Panc1 (cell line): ENCODE measurements around the gene FADS2. TPM values are rescaled to one million over a fixed set of nuclear protein-coding genes. Genes with fewer than 3 reads are reported as not detected.

Experiments
- ATAC-seq: fragments of 200-7000 bp; cut with Tn5 transposase; 2 replicates; pipeline ENCODE4 v1.9.1; 2020; ENCODE audit warnings: mild to moderate bottlenecking, moderate library complexity
- BruUV-seq: library from RNA; stranded (reverse); fragments of 400-500 nt; replicated peaks from 2 replicates; lab custom pipeline; 2021; lab: Mats Ljungman, UMichigan
- CTCF ChIA-PET: fragments of 300-600 bp; sonication (Branson Sonifier 250); formaldehyde crosslinking; loops from one replicate; lab custom pipeline; 2022; ENCODE audit warnings: antibody characterized with exemption; lab: Charles Lee
- POLR2A ChIA-PET: fragments of 300-600 bp; sonication (Branson Sonifier 250); formaldehyde crosslinking; loops from one replicate; lab custom pipeline; 2022; ENCODE audit warnings: antibody characterized with exemption; lab: Charles Lee
- DNase-seq: peaks from one replicate; pipeline ENCODE4 v3.0.0-alpha.2; 2010; ENCODE audit warnings: low read depth, low spot score
- H3K27ac ChIP-seq: 2 replicates; pipeline ENCODE4 v1.5.1; 2011; ENCODE audit warnings: mild to moderate bottlenecking, low read length, inconsistent platforms
- H3K27me3 ChIP-seq: fragments of 200-500 bp; sonication (Bioruptor generic); 2 replicates; pipeline ENCODE4 v1.6.0; 2014; ENCODE audit warnings: low read length, inconsistent platforms; ENCODE audit not compliant: control insufficient read depth, insufficient read depth
- H3K36me3 ChIP-seq: fragments of 200-500 bp; sonication (Bioruptor generic); 2 replicates; pipeline ENCODE4 v1.5.1; 2014; ENCODE audit warnings: inconsistent platforms, mild to moderate bottlenecking, low read length, moderate library complexity; ENCODE audit not compliant: control insufficient read depth, insufficient read depth
- H3K4me1 ChIP-seq: 2 replicates; pipeline ENCODE4 v1.5.1; 2011; ENCODE audit warnings: inconsistent platforms, mild to moderate bottlenecking, low read length, moderate library complexity; ENCODE audit not compliant: control insufficient read depth, insufficient read depth
- H3K4me3 ChIP-seq, 2 experiments: 2 replicates each; pipeline ENCODE4 v1.5.1; 2011 to 2012; ENCODE audit warnings: low read depth in 2 of 2, low read length in 2 of 2, mild to moderate bottlenecking in 2 of 2, inconsistent platforms in 1 of 2, moderate library complexity in 1 of 2
- H3K9me3 ChIP-seq: fragments of 200-500 bp; sonication (Bioruptor generic); 2 replicates; pipeline ENCODE4 v1.5.1; 2014; ENCODE audit warnings: low read depth, mild to moderate bottlenecking, inconsistent platforms, low read length, moderate library complexity; ENCODE audit not compliant: control insufficient read depth, insufficient read depth
- CTCF ChIP-seq: fragments of 450-650 bp; IDR thresholded peaks from 2 replicates; pipeline ENCODE4 v1.5.1; 2017; ENCODE audit warnings: mild to moderate bottlenecking
- POLR2AphosphoS5 ChIP-seq: IDR thresholded peaks from 2 replicates; pipeline ENCODE4 v1.6.1; 2012; ENCODE audit warnings: mild to moderate bottlenecking, low read depth, low read length, moderate library complexity
- REST ChIP-seq, 2 experiments: IDR thresholded peaks; 2 replicates each; pipeline ENCODE4 v1.6.1; 2011 to 2012; ENCODE audit warnings: low read depth in 2 of 2, control low read depth in 1 of 2, low read length in 1 of 2, mild to moderate bottlenecking in 1 of 2, moderate library complexity in 1 of 2; ENCODE audit not compliant: insufficient read depth in 1 of 2
- SIN3A ChIP-seq: IDR thresholded peaks from 2 replicates; pipeline ENCODE4 v1.6.1; 2012; ENCODE audit warnings: low read depth, mild to moderate bottlenecking, low read length, moderate library complexity, borderline replicate concordance; ENCODE audit not compliant: insufficient read depth
- TCF7L2 ChIP-seq: IDR thresholded peaks from 2 replicates; pipeline ENCODE4 v1.6.1; 2011; ENCODE audit warnings: mild to moderate bottlenecking, low read depth, low read length, inconsistent platforms
- in situ Hi-C: cut with HindIII; loops from 2 replicates; pipeline ENCODE4 v1.10.0; 2016; ENCODE audit warnings: low sequenced_read_pairs, low pct_unique_long_range_greater_than_20kb
- intact Hi-C: fragments of 100-400 bp; cut with micrococcal nuclease; formaldehyde crosslinking; loops from one replicate; pipeline ENCODE4 v1.10.0; 2022; ENCODE audit not compliant: unreplicated experiment
- total RNA-seq: library from RNA; stranded (reverse); gene quantifications from one replicate; pipeline ENCODE4 v1.2.1, GENCODE V29; 2021; ENCODE audit not compliant: unreplicated experiment

The FADS2 gene
- total RNA-seq, 1 experiment from 2014 or later, result 679 TPM

DNA sequence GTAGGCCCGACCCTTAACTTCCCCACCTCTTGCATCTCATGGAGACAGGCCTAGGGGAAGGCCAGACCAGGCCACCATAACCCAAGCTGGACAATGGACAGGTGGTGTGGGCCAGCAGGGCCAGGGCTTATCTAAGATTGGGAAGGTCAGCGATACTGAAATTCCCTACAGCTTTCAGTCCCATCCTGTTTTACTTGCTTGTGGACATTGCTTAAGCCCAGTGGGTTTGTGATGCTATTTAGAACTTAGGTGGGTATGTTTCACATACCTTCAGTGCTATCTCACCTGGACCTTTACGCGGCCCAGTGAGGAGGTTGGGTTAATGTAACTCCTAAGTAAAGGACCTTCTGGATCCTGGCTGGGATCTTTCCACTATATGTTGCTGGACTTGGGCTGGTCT is 1.7 kb downstream of the FADS2 start:
- BruUV-seq, result no TSS peak
- no peak for ATAC-seq
- Histone ChIP-seq H3K4me1 (peaks cover 52% of the 10 kb centered on the region), H3K9me3 (no peaks in the 10 kb centered on the region), H3K27ac (peak overlapping the region; percentile 92), H3K36me3 (no peaks in the 10 kb centered on the region), H3K4me3 (peak overlapping the region; percentile 81 to 82), H3K27me3 (no peaks in the 10 kb centered on the region)
- CTCF ChIA-PET, result no interaction called here
- POLR2A ChIA-PET, result interaction anchor here (0.8 kb wide), 1 partner anchor 14 kb away, joined by 3 read pairs; no protein-coding TSS in a partner anchor
- no peak for DNase-seq
- intact Hi-C loops (no loop called here), in situ Hi-C loops (no loop called here)
- TF ChIP-seq SIN3A (no peak), TCF7L2 (no peak), CTCF (no peak), REST (IDR thresholded peaks at IDR 0.05; ENCODE audit: insufficient read depth in 1 of 2, low read depth in 2 of 2, low read length in 1 of 2) (no peak), POLR2AphosphoS5 (no peak)

GRCh38 chr11:61830237-61831105 is 2.4 kb downstream of the FADS2 start:
- no peaks in the 10 kb centered on the region for H3K36me3 ChIP-seq
- TF ChIP-seq SIN3A (no peak), TCF7L2 (no peak), REST (IDR thresholded peaks at IDR 0.05; ENCODE audit: insufficient read depth in 1 of 2, low read depth in 2 of 2, low read length in 1 of 2) (no peak), POLR2AphosphoS5 (no peak), CTCF (no peak)
- H3K27ac ChIP-seq, result peak overlapping the region; percentile 92
- H3K9me3 ChIP-seq, result no peaks in the 10 kb centered on the region
- intact Hi-C loops, result no loop called here
- H3K27me3 ChIP-seq, result no peaks in the 10 kb centered on the region
- peaks cover 57% of the 10 kb centered on the region for H3K4me1 ChIP-seq
- POLR2A ChIA-PET, result interaction anchor here (0.6 to 0.8 kb wide), 3 partner anchors 15 to 51 kb away, joined by 3 read pairs; no protein-coding TSS in a partner anchor
- in situ Hi-C loops, result no loop called here
- H3K4me3 ChIP-seq, result peak overlapping the region; percentile 81 to 82
- BruUV-seq, result TSS peak; percentile 73
- ATAC-seq (no peak), DNase-seq (no peak)
- CTCF ChIA-PET, result no interaction called here
